IPS-20b (cell line): ENCODE results near the gene EMSY.

Source experiments
- H3K27ac ChIP-seq: one replicate; pipeline ENCODE4 v1.5.1; 2013; ENCODE audit warnings: low read length
- H3K27me3 ChIP-seq: 2 replicates; pipeline ENCODE4 v1.6.1; 2013; ENCODE audit warnings: mild to moderate bottlenecking, low read length, inconsistent platforms; ENCODE audit not compliant: insufficient read depth
- H3K36me3 ChIP-seq: 2 replicates; pipeline ENCODE4 v1.6.1; 2013; ENCODE audit warnings: low read depth, mild to moderate bottlenecking, inconsistent platforms, low read length, moderate library complexity; ENCODE audit not compliant: insufficient read depth
- H3K4me1 ChIP-seq: 2 replicates; pipeline ENCODE4 v1.6.1; 2013; ENCODE audit warnings: mild to moderate bottlenecking, control low read depth, inconsistent platforms, low read length, moderate library complexity; ENCODE audit not compliant: insufficient read depth
- H3K4me3 ChIP-seq: 2 replicates; pipeline ENCODE4 v1.5.1; 2013; ENCODE audit warnings: mild to moderate bottlenecking, low read length, inconsistent platforms
- H3K9ac ChIP-seq: 2 replicates; pipeline ENCODE4 v1.6.1; 2013; ENCODE audit warnings: low read depth, mild to moderate bottlenecking, inconsistent platforms, low read length, moderate library complexity
- H3K9me3 ChIP-seq: 2 replicates; pipeline ENCODE4 v1.6.1; 2013; ENCODE audit warnings: mild to moderate bottlenecking, low read depth, low read length, inconsistent platforms; ENCODE audit not compliant: insufficient read depth

The EMSY gene

DNA sequence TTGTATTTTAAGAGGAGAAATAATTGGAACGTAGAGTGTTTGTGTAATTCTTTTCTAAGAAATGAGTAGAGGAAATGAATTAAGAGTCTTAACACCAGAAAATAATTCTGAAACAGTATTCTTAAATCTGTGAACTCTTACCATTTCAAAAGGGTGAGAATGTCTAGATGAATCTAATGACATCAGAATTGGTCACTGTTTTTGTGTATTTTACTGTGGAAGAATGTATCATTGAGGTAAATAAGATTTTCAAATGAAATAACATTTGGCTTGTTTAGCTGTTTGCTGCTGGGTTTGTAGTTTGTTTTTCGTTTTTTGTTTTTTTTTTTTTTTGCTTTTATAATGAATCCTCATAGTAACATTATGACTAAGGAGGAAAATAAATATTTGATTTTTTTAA, 97.6 kb downstream of the EMSY start:
- Histone ChIP-seq H3K9ac (no peak overlapping the region), H3K27ac (no peak overlapping the region), H3K4me1 (no peaks in the 10 kb centered on the region), H3K36me3 (peaks cover 92% of the 10 kb centered on the region), H3K4me3 (no peak overlapping the region), H3K27me3 (no peaks in the 10 kb centered on the region), H3K9me3 (no peaks in the 10 kb centered on the region)

DNA sequence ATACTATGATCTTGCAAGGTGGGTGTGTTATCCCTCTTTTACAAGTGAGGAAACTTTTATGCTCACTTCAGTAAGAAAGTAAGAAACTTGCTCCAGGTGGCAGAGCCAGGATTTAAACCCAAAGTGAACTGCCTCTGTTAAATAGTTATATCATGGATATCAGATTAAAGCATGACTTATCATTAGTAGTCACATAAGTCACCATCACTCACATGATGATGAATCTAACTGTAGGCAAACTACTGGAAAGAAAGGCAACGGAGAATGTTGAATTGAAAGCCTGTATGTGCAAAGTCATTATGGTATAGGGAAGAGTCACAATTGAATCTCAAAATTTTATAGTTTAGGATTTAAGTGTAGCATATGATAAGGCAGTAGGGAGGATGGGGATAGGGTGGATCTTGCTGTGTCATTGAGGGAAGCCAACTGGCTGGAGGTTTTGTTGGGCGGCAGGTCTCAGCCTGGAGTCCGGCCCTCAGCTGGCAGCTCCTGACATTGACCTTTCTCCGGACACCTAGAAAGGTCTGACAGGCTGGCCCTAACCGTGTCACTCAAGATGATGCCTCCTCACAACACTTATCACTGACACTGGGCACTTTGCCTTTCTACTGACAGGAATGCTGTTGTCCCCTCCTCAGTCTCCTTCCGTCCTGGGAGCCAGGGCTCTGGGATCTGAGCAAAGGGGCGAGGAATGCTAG, 98.3 kb downstream of the EMSY start:
- Histone ChIP-seq H3K36me3 (peaks cover 92% of the 10 kb centered on the region), H3K9ac (no peak overlapping the region), H3K9me3 (no peaks in the 10 kb centered on the region), H3K4me1 (no peaks in the 10 kb centered on the region), H3K27ac (no peak overlapping the region), H3K4me3 (no peak overlapping the region), H3K27me3 (no peaks in the 10 kb centered on the region)

DNA sequence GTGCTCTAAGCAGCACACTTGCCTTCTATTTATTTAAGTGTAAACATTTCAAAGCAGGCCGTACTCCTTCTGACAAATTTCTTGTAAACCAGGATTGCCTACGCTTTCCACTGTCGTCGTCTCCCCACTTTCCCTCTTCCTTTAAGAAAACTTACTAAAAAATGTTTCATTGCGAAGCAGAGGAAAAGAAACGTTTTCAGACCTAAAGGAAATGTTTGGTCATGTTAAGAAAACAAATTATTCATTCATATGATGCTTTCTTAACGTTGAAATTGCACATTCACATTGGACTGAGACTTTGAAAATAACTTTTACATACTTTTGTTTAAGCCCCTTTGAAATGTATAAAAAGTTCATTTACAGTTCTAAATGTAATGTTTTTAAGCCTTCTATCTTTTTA, 106.0 kb downstream of the EMSY start:
- Histone ChIP-seq H3K4me3 (no peak overlapping the region), H3K36me3 (peaks cover 66% of the 10 kb centered on the region), H3K9me3 (peaks cover 13% of the 10 kb centered on the region; the same call in 1 of the 2 replicates), H3K9ac (no peak overlapping the region), H3K27ac (no peak overlapping the region), H3K27me3 (no peaks in the 10 kb centered on the region), H3K4me1 (peaks cover 5% of the 10 kb centered on the region; the same call in 1 of the 2 replicates)

- Histone ChIP-seq H3K27ac (no peak overlapping the region), H3K27me3 (no peaks in the 10 kb centered on the region)
Measured at GRCh38 chr11:76551400-76551799, 106.6 kb downstream of the EMSY start.

GRCh38 chr11:76552987-76553386, 108.2 kb downstream of the EMSY start:
- Histone ChIP-seq H3K9me3 (peaks cover 13% of the 10 kb centered on the region; the same call in 1 of the 2 replicates), H3K27me3 (no peaks in the 10 kb centered on the region)

More at GRCh38 chr11:76551400-76551799, 106.6 kb downstream of the EMSY start:
- Histone ChIP-seq H3K36me3 (peaks cover 60% of the 10 kb centered on the region), H3K4me1 (peaks cover 5% of the 10 kb centered on the region; the same call in 1 of the 2 replicates), H3K9ac (no peak overlapping the region), H3K4me3 (no peak overlapping the region), H3K9me3 (peaks cover 13% of the 10 kb centered on the region; the same call in 1 of the 2 replicates)

GRCh38 chr11:76553554-76554476, 109.0 kb downstream of the EMSY start:
- Histone ChIP-seq H3K9me3 (peaks cover 13% of the 10 kb centered on the region; the same call in 1 of the 2 replicates), H3K4me3 (no peak overlapping the region), H3K27ac (no peak overlapping the region), H3K4me1 (peaks cover 5% of the 10 kb centered on the region; the same call in 1 of the 2 replicates), H3K27me3 (no peaks in the 10 kb centered on the region), H3K9ac (no peak overlapping the region), H3K36me3 (peaks cover 36% of the 10 kb centered on the region)

More at GRCh38 chr11:76552987-76553386, 108.2 kb downstream of the EMSY start:
- Histone ChIP-seq H3K9ac (no peak overlapping the region), H3K36me3 (peaks cover 44% of the 10 kb centered on the region), H3K4me3 (no peak overlapping the region), H3K4me1 (peaks cover 5% of the 10 kb centered on the region; the same call in 1 of the 2 replicates), H3K27ac (no peak overlapping the region)

GRCh38 chr11:76554767-76555166, 109.9 kb downstream of the EMSY start:
- Histone ChIP-seq H3K9ac (no peak overlapping the region), H3K9me3 (peaks cover 13% of the 10 kb centered on the region; the same call in 1 of the 2 replicates), H3K36me3 (peaks cover 30% of the 10 kb centered on the region), H3K4me1 (peaks cover 5% of the 10 kb centered on the region; the same call in 1 of the 2 replicates), H3K27me3 (no peaks in the 10 kb centered on the region), H3K4me3 (no peak overlapping the region), H3K27ac (no peak overlapping the region)

DNA sequence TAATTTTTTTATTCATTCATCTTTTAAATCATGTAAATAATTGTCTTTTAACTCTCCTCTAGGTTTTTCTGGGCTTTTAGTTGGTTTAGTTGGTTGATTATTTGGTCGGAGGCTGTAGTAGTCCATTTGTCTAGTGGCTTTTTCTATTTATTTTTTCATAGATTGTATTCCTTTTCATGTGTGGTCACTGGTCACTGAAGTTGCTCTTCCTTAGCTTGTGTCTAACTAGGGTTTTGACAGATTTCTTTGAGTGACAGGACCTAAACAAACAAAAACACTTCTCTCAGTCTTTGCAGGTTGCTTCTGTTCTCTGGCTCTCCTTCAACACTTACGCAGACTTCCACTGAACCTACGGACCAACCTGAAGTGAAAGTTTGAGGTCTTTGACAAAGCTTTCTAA, 112.6 kb downstream of the EMSY start:
- H3K4me1 ChIP-seq = peaks cover 5% of the 10 kb centered on the region; the same call in 1 of the 2 replicates
- no peak overlapping the region for H3K27ac ChIP-seq
- peaks cover 8% of the 10 kb centered on the region; the same call in 1 of the 2 replicates for H3K36me3 ChIP-seq
- no peak overlapping the region for H3K9ac ChIP-seq
- H3K9me3 ChIP-seq = peaks cover 8% of the 10 kb centered on the region; the same call in 1 of the 2 replicates
- no peak overlapping the region for H3K4me3 ChIP-seq
- H3K27me3 ChIP-seq = no peaks in the 10 kb centered on the region

GRCh38 chr11:76558473-76558872, 113.7 kb downstream of the EMSY start:
- H3K27me3 ChIP-seq = no peaks in the 10 kb centered on the region
- no peaks in the 10 kb centered on the region for H3K9me3 ChIP-seq
- no peak overlapping the region for H3K27ac ChIP-seq
- peaks cover 5% of the 10 kb centered on the region; the same call in 1 of the 2 replicates for H3K4me1 ChIP-seq
- no peaks in the 10 kb centered on the region for H3K36me3 ChIP-seq
- H3K4me3 ChIP-seq = no peak overlapping the region
- no peak overlapping the region for H3K9ac ChIP-seq

- Histone ChIP-seq H3K9ac (no peak overlapping the region), H3K4me3 (no peak overlapping the region), H3K27ac (no peak overlapping the region), H3K36me3 (no peaks in the 10 kb centered on the region), H3K4me1 (peaks cover 4% of the 10 kb centered on the region; the same call in 1 of the 2 replicates), H3K27me3 (no peaks in the 10 kb centered on the region), H3K9me3 (no peaks in the 10 kb centered on the region)
Measured at GRCh38 chr11:76558891-76559290, 114.1 kb downstream of the EMSY start.

- H3K27me3 ChIP-seq = no peaks in the 10 kb centered on the region
- H3K4me3 ChIP-seq = no peak overlapping the region
- H3K9me3 ChIP-seq = no peaks in the 10 kb centered on the region
- H3K9ac ChIP-seq = no peak overlapping the region
- no peaks in the 10 kb centered on the region for H3K36me3 ChIP-seq
- no peaks in the 10 kb centered on the region; the same call in 1 of the 2 replicates for H3K4me1 ChIP-seq
- no peak overlapping the region for H3K27ac ChIP-seq
Measured at GRCh38 chr11:76559346-76559745, 114.5 kb downstream of the EMSY start.
